Esophagus muscularis mucosa (tissue), 4 donors: ENCODE data around the gene ROBO2. TPM values are rescaled to one million over a fixed set of nuclear protein-coding genes. Genes with fewer than 3 reads are reported as not detected.

Source experiments
- DNase-seq: peaks from one replicate; pipeline ENCODE4 v3.0.0-alpha.2; 2017; ENCODE audit errors: extremely low spot score
- H3K27ac ChIP-seq, 4 donors: fragments of 200-600 bp; sonication (generic); replicated peaks in 1 of 4; 1 replicate in 3 of 4; 2 replicates in 1 of 4; pipeline ENCODE4 v1.5.1; 2016 to 2019; ENCODE audit warnings: mild to moderate bottlenecking in 1 of 4
- H3K27me3 ChIP-seq, 4 donors: fragments of 200-600 bp; sonication (generic); one replicate each; pipeline versions ENCODE4 v1.5.1 to v1.6.0; 2016 to 2019
- H3K36me3 ChIP-seq, 4 donors: fragments of 200-600 bp; sonication (generic); one replicate each; pipeline ENCODE4 v1.5.1; 2016 to 2019
- H3K4me1 ChIP-seq, 4 donors: fragments of 200-600 bp; sonication (generic); one replicate each; pipeline ENCODE4 v1.5.1; 2016 to 2019
- H3K4me3 ChIP-seq, 4 donors: fragments of 200-600 bp; sonication (generic); 1 replicate in 2 of 4; 2 replicates in 2 of 4; pipeline ENCODE4 v1.5.1; 2016 to 2019; ENCODE audit warnings: mild to moderate bottlenecking in 4 of 4, moderate library complexity in 1 of 4
- H3K9me3 ChIP-seq, 4 donors: fragments of 200-600 bp; sonication (generic); 1 replicate in 3 of 4; 2 replicates in 1 of 4; pipeline ENCODE4 v1.5.1; 2016 to 2019
- CTCF ChIP-seq, 3 experiments: fragments of 200-600 bp in 2 of 3; fragments of 450-650 bp in 1 of 3; sonication (generic) in 2 of 3; IDR thresholded peaks; one replicate each; pipeline ENCODE4 v1.5.1; 2017 to 2019; ENCODE audit warnings: antibody characterized with exemption in 3 of 3, mild to moderate bottlenecking in 2 of 3, moderate library complexity in 1 of 3
- EP300 ChIP-seq: sonication (generic); formaldehyde crosslinking; IDR thresholded peaks from one replicate; pipeline ENCODE4 v1.6.1; 2017; ENCODE audit warnings: antibody characterized with exemption
- POLR2A ChIP-seq: fragments of 450-650 bp; IDR thresholded peaks from one replicate; pipeline ENCODE4 v1.6.1; 2017; ENCODE audit warnings: antibody characterized with exemption, moderate library complexity, mild to moderate bottlenecking, low read depth
- POLR2AphosphoS5 ChIP-seq, 2 donors: sonication (generic); formaldehyde crosslinking; IDR thresholded peaks; one replicate each; pipeline ENCODE4 v1.6.1; 2017; ENCODE audit warnings: antibody characterized with exemption in 2 of 2
- WGBS: methylation state at CpG from one replicate; pipeline ENCODE4 v1.1.5; 2018; 5-methylcytosine and 5-hydroxymethylcytosine counted together
- intact Hi-C: fragments of 100-400 bp; cut with DNase I; formaldehyde crosslinking; loops from one replicate; pipeline ENCODE4 v1.15.1; 2023
- total RNA-seq, 4 donors: library from RNA; depleted of rRNA; stranded (reverse); fragments of >200 nt; gene quantifications; one replicate each; pipeline versions ENCODE4 v1.1.0 to v1.2.1, GENCODE V29; 2016

The ROBO2 gene
- total RNA-seq, 4 donors from 2014 or later, result 0.83 to 2.1 (median 1.3) TPM

GRCh38 chr3:77563012-77563411 lies 523.1 kb downstream of the ROBO2 start:
- DNase-seq, result no peak
- Histone ChIP-seq H3K27ac (no peak overlapping the region), H3K4me1 (no peaks in the 10 kb centered on the region), H3K36me3 (no peaks in the 10 kb centered on the region), H3K27me3 (no peaks in the 10 kb centered on the region), H3K9me3 (no peaks in the 10 kb centered on the region), H3K4me3 (no peak overlapping the region)
- TF ChIP-seq POLR2A (no peak), POLR2AphosphoS5 (IDR thresholded peaks at IDR 0.05) (no peak), CTCF (IDR thresholded peaks at IDR 0.05) (no peak), EP300 (no peak)
- 89% methylated on average over 1 of the region's 1 CpG for WGBS
- intact Hi-C loops, result no loop called here

DNA sequence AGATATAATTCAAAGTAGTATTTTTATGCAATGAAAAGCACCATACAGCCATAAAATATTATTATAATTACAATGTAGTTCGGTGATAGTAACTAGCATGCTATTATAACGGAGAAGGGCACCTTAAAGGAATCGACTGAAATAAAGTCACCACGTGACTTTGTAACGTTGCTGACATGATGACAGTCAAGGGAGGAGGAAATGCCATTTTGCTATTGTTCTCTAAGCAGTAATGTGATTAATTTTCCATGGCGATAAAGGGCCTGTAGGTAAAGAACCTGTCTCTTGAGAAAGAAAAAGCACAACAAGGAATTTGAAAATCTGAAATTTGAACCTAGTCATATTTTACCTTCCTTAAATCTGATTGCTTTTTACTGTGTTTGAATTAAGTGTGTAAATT lies 526.2 kb downstream of the ROBO2 start:
- intact Hi-C loops, result no loop called here
- DNase-seq, result no peak
- no peak overlapping the region for H3K27ac ChIP-seq
- H3K4me1 ChIP-seq, result no peaks in the 10 kb centered on the region
- H3K27me3 ChIP-seq, result no peaks in the 10 kb centered on the region
- WGBS, result 72% methylated on average over 6 of the region's 6 CpGs
- no peaks in the 10 kb centered on the region for H3K9me3 ChIP-seq
- H3K4me3 ChIP-seq, result no peak overlapping the region
- TF ChIP-seq EP300 (no peak), POLR2A (no peak), CTCF (IDR thresholded peaks at IDR 0.05) (no peak), POLR2AphosphoS5 (IDR thresholded peaks at IDR 0.05) (no peak)
- H3K36me3 ChIP-seq, result no peaks in the 10 kb centered on the region

DNA sequence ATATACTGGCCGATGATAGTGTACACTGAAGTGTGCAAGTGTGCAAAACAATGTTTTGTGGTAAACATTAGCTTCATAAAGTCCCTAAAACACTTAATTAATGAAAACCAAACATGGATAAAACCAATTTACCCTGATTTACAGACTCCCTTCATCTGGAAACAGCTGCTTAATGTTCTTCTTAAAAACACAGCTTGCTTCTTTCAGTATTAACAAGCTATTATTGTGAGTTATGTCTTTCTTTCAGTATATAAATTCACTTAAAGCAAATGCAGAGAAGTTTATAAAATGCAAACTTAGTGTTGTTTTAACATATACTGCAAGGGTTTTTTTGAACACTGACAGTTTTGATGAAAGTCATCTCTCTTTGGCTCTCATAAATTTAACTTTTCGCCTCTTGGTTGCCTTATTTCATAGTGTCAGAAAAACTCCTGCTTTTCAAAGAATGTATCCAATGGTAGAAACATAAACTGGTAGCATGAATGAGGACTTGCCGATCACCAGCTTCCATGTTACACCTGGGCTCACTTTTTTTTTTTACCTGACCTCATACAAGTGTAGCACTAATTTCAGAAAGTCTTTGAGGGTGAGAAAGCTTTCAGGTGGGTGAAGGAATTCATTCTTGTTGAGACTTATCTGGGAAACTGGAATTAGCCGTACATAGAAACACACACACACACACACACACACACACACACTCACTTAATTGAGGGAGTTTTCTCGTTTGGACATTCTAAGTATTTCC lies 532.2 kb downstream of the ROBO2 start:
- H3K27me3 ChIP-seq, result no peaks in the 10 kb centered on the region
- DNase-seq, result no peak
- H3K27ac ChIP-seq, result no peak overlapping the region
- no peak overlapping the region for H3K4me3 ChIP-seq
- H3K36me3 ChIP-seq, result no peaks in the 10 kb centered on the region
- WGBS, result 69% methylated on average over 5 of the region's 5 CpGs
- TF ChIP-seq POLR2AphosphoS5 (IDR thresholded peaks at IDR 0.05) (no peak), EP300 (no peak), POLR2A (no peak), CTCF (IDR thresholded peaks at IDR 0.05) (no peak)
- no peaks in the 10 kb centered on the region for H3K4me1 ChIP-seq
- intact Hi-C loops, result no loop called here
- H3K9me3 ChIP-seq, result no peaks in the 10 kb centered on the region

GRCh38 chr3:77577264-77577663 lies 537.4 kb downstream of the ROBO2 start:
- Histone ChIP-seq H3K4me3 (no peak overlapping the region), H3K9me3 (no peaks in the 10 kb centered on the region), H3K36me3 (no peaks in the 10 kb centered on the region), H3K27me3 (no peaks in the 10 kb centered on the region), H3K4me1 (no peaks in the 10 kb centered on the region), H3K27ac (no peak overlapping the region)
- no peak for DNase-seq
- 63% methylated on average over 3 of the region's 3 CpGs for WGBS
- TF ChIP-seq POLR2AphosphoS5 (IDR thresholded peaks at IDR 0.05) (no peak), CTCF (IDR thresholded peaks at IDR 0.05) (no peak), POLR2A (no peak), EP300 (no peak)
- intact Hi-C loops, result no loop called here

DNA sequence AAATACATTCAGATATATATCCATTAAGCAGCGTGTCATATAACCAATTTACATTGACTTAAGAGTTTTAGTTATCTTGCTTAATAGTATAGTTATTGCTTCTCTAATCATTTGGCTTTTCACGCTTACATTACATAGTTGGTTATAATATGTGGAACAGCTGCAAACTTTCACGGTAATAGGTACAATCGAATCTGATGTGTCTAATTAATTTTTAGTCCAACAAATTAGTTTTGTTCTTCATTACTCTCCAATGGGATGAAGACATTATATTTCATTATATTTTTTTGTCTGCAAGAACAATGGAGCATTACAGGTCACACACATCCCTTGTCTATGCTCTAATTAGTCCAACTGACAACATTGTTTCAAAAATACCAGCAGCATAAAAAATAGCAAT lies 546.3 kb downstream of the ROBO2 start:
- TF ChIP-seq EP300, result no peak
- no peak for TF ChIP-seq CTCF (IDR thresholded peaks at IDR 0.05)
- no peak for TF ChIP-seq POLR2AphosphoS5 (IDR thresholded peaks at IDR 0.05)
- TF ChIP-seq POLR2A, result no peak
- Histone ChIP-seq H3K4me3 (no peak overlapping the region), H3K27ac (no peak overlapping the region), H3K27me3 (no peaks in the 10 kb centered on the region), H3K36me3 (no peaks in the 10 kb centered on the region), H3K9me3 (peaks cover 0 to 4% (median 0%) of the 10 kb centered on the region in 4 donors), H3K4me1 (no peaks in the 10 kb centered on the region)
- WGBS, result 88% methylated on average over 4 of the region's 4 CpGs
- no peak for DNase-seq
- intact Hi-C loops, result no loop called here
